HepG2 (cell line): ENCODE measurements around the gene LRRC17. TPM values are rescaled to one million over a fixed set of nuclear protein-coding genes. Genes with fewer than 3 reads are reported as not detected.

Experiments used
- ATAC-seq: fragments of 200-7000 bp; cut with Tn5 transposase; 3 replicates; pipeline ENCODE4 v1.9.1; 2020; ENCODE audit warnings: mild to moderate bottlenecking, moderate library complexity
- BruUV-seq: library from RNA; stranded (reverse); fragments of 400-500 nt; replicated peaks from 2 replicates; lab custom pipeline; 2021; lab: Mats Ljungman, UMichigan
- CTCF ChIA-PET: fragments of 300-600 bp; formaldehyde crosslinking; extraction: SDS; loops from one replicate; lab custom pipeline; 2021; ENCODE audit warnings: low total read pairs, inconsistent platforms, low intra/inter-chr PET ratio; lab: Yijun Ruan, JAX
- POLR2A ChIA-PET: fragments of 350-600 bp; sonication (Branson Sonifier 250); formaldehyde crosslinking; loops from one replicate; lab custom pipeline; 2020; ENCODE audit warnings: antibody characterized with exemption, inconsistent platforms; lab: Yijun Ruan, JAX
- DNase-seq: peaks from one replicate; pipeline ENCODE4 v3.0.0-alpha.2; 2015; ENCODE audit warnings: low spot score
- FAIRE-seq: peaks from 3 replicates; lab custom pipeline; 2011; peaks lifted over from hg19 to GRCh38; lab: Jason Lieb, UNC
- H2AFZ ChIP-seq: one replicate; pipeline ENCODE4 v1.6.1; 2011; ENCODE audit warnings: low read length, inconsistent platforms
- H3K27ac ChIP-seq: fragments of 300-600 bp; 3 replicates; pipeline ENCODE4 v1.8.0; 2011; ENCODE audit warnings: mixed run types, mild to moderate bottlenecking, mixed read lengths, low read length, inconsistent platforms; ENCODE audit not compliant: insufficient read depth; ENCODE audit errors: extremely low read length
- H3K27me3 ChIP-seq, 2 experiments: fragments of 200-600 bp in 1 of 2; 2 replicates in 1 of 2; 3 replicates in 1 of 2; pipeline versions ENCODE4 v1.6.0 to v1.8.0; 2011; ENCODE audit warnings: low read length in 2 of 2, mild to moderate bottlenecking in 2 of 2, moderate library complexity in 2 of 2, inconsistent platforms in 1 of 2; ENCODE audit not compliant: insufficient read depth in 2 of 2, control insufficient read depth in 1 of 2
- H3K36me3 ChIP-seq, 2 experiments: fragments of 200-600 bp in 1 of 2; replicated peaks in 1 of 2; 2 replicates in 1 of 2; 3 replicates in 1 of 2; pipeline versions ENCODE4 v1.5.1 to v1.8.0; 2011; ENCODE audit warnings: low read length in 2 of 2, inconsistent platforms in 1 of 2; ENCODE audit not compliant: insufficient read depth in 2 of 2, control insufficient read depth in 1 of 2
- H3K4me1 ChIP-seq: 2 replicates; pipeline ENCODE4 v1.5.1; 2012; ENCODE audit warnings: low read length, inconsistent platforms; ENCODE audit not compliant: insufficient read depth
- H3K4me2 ChIP-seq: 2 replicates; pipeline ENCODE4 v1.6.0; 2011; ENCODE audit warnings: low read depth, low read length, inconsistent platforms
- H3K4me3 ChIP-seq, 3 experiments: fragments of 200-600 bp in 1 of 3; sonication (generic), shearing (Covaris generic) in 1 of 3; replicated peaks in 1 of 3; 2 replicates each; pipeline ENCODE4 v1.5.1; 2011 to 2016; ENCODE audit warnings: low read length in 3 of 3, inconsistent platforms in 2 of 3, low read depth in 2 of 3, mild to moderate bottlenecking in 2 of 3, control low read depth in 1 of 3, mixed read lengths in 1 of 3; ENCODE audit not compliant: insufficient read depth in 1 of 3
- H3K79me2 ChIP-seq: one replicate; pipeline ENCODE4 v1.6.1; 2011; ENCODE audit warnings: low read length, inconsistent platforms; ENCODE audit not compliant: insufficient read depth
- H3K9ac ChIP-seq: 2 replicates; pipeline ENCODE4 v1.6.0; 2011; ENCODE audit warnings: mild to moderate bottlenecking, low read depth, low read length, inconsistent platforms; ENCODE audit not compliant: insufficient read depth
- H3K9me3 ChIP-seq: 2 replicates; pipeline ENCODE4 v1.5.1; 2012; ENCODE audit warnings: mild to moderate bottlenecking, low read length
- H4K20me1 ChIP-seq: 2 replicates; pipeline ENCODE4 v1.6.0; 2011; ENCODE audit warnings: inconsistent platforms, mild to moderate bottlenecking, low read length, moderate library complexity; ENCODE audit not compliant: insufficient read depth
- HDAC6 ChIP-seq: fragments of 200-600 bp; sonication (generic); IDR thresholded peaks from 2 replicates; pipeline ENCODE4 v1.7.0; 2017; ENCODE audit warnings: mild to moderate bottlenecking, antibody characterized with exemption, low read length, low read depth
- MTA3 ChIP-seq: sonication (generic); formaldehyde crosslinking; IDR thresholded peaks from 2 replicates; pipeline ENCODE4 v1.4.0; 2020; ENCODE audit warnings: missing genetic modification reagents
- RXRA ChIP-seq: sonication (generic); formaldehyde crosslinking; IDR thresholded peaks from 2 replicates; pipeline ENCODE4 v1.5.1; 2020; ENCODE audit warnings: missing genetic modification reagents
- SYNCRIP ChIP-seq: fragments of 200-400 bp; formaldehyde crosslinking; IDR thresholded peaks from 2 replicates; pipeline ENCODE4 v1.6.1; 2018; ENCODE audit warnings: mild to moderate bottlenecking, low read depth, low read length; ENCODE audit not compliant: insufficient read depth
- ZNF275 ChIP-seq: sonication (generic); formaldehyde crosslinking; IDR thresholded peaks from 2 replicates; pipeline ENCODE4 v1.8.0; 2022; ENCODE audit warnings: missing genetic modification reagents, mild to moderate bottlenecking, inconsistent platforms, borderline replicate concordance
- WGBS: methylation state at CpG from one replicate; pipeline ENCODE4 v1.1.6; 2017; ENCODE audit warnings: low lambda C conversion rate; 5-methylcytosine and 5-hydroxymethylcytosine counted together
- in situ Hi-C: cut with HindIII; loops from 2 replicates; pipeline ENCODE4 v1.10.0; 2017; ENCODE audit warnings: low pct_unique_long_range_greater_than_20kb; ENCODE audit not compliant: extremely low pct_ligation_motif_present
- intact Hi-C: fragments of 100-400 bp; cut with micrococcal nuclease; formaldehyde crosslinking; loops from one replicate; pipeline ENCODE4 v1.10.0; 2022; ENCODE audit not compliant: unreplicated experiment
- polyA plus RNA-seq, 8 experiments: library from polyadenylated mRNA; depleted of rRNA in 3 of 8; stranded (reverse) in 7 of 8; unstranded in 1 of 8; fragments of >200 nt; fragmentation: Illumina TruSeq in 4 of 8; extraction: Trizol in 4 of 8; gene quantifications; 2 replicates each; pipeline versions ENCODE4 v1.2.1 to v1.2.3, GENCODE V29; 2011 to 2016; ENCODE audit warnings: low read depth in 4 of 8, missing spikeins in 1 of 8, mixed read lengths in 1 of 8; ENCODE audit not compliant: insufficient read depth in 1 of 8
- total RNA-seq, 5 experiments: library from RNA; depleted of rRNA; stranded (reverse); fragments of >200 nt; fragmentation: Illumina TruSeq; extraction: Trizol; gene quantifications; 2 replicates each; pipeline ENCODE4 v1.2.3, GENCODE V29; 2016; ENCODE audit warnings: low read depth in 1 of 5

Gene LRRC17
- total and polyA plus RNA-seq, 2 of the 13 experiments (the other 11 are each of a cell fraction or from before 2014, with no cell fraction given), result 0.20 to 0.66 TPM

DNA sequence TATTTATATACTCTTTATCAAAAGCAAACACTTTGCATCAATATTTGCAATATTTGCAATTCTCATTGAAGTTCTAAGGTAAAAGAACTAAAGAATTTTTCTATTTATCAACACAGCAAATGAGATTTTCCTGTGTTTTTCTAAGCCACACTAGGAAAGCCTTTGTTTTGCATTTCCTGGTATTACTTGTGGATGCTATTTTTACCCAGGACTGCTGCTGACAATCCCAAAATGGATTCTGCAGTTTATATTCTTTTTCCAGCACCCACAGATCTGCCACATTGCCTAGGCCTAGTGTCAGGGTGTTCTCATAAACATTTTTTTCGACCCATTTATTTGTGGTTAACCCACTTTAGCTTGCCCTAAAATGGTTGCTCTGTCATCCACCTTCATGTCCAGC lies 25.9 kb downstream of the LRRC17 start (continued):
- TF ChIP-seq ZNF275 (CRISPR knock-in tag) (no peak), HDAC6 (no peak), SYNCRIP (no peak), RXRA (CRISPR knock-in tag) (no peak)
- TF ChIP-seq, all 625 proteins: peak for 0

DNA sequence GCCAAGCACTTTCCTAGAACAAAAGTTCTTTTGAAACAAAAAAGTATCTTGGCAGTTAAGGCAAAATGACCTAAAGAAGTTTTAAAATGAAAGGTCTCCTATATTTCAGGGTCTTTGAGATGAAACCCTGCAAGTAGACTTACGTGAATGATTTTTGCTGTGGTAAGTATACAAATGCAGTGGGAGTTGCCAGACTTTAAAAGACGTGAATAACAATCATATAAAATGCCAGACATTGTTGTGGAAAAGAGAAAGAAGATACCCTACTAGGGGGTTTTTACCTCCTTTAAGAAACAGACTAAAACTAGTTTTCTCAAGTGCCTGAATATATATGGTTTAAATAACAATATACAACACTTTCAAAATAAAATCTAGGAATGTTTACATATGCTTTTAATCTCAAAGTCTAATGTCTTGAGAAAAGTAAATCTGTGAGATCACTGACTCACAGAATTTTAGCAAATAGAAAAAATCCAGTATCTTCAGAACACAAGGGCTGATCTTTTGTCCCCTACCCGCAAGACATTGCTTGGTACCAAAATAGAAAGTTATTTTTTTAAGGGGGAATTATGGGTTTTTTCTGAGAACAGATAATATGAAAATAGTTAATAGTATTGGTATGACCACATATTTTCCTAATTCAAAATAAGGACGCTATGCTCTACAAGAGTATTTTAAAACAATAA lies 29.5 kb downstream of the LRRC17 start:
- Histone ChIP-seq H3K4me1 (no peaks in the 10 kb centered on the region), H3K27me3 (peaks cover 0 to 1% of the 10 kb centered on the region in 2 experiments; a peak in 1 of 5 replicates), H3K9me3 (no peaks in the 10 kb centered on the region), H3K27ac (no peak overlapping the region), H3K36me3 (no peaks in the 10 kb centered on the region), H3K9ac (no peak overlapping the region), H2AFZ (no peak overlapping the region), H3K4me2 (no peak overlapping the region), H4K20me1 (no peaks in the 10 kb centered on the region), H3K4me3 (no peak overlapping the region), H3K79me2 (no peaks in the 10 kb centered on the region)
- ATAC-seq (no peak), FAIRE-seq (no peak), DNase-seq (no peak)
- ChIA-PET POLR2A (no interaction called here), CTCF (no interaction called here)
- intact Hi-C loops (no loop called here), in situ Hi-C loops (no loop called here)
- 63% methylated on average over 4 of the region's 4 CpGs for WGBS
- no TSS peak for BruUV-seq
- no peak for TF ChIP-seq MTA3 (CRISPR knock-in tag)
